IMR-90 (cell line): ENCODE results near the gene CCDC138. TPM values are rescaled to one million over a fixed set of nuclear protein-coding genes. Genes with fewer than 3 reads are reported as not detected.

Experiments used
- ATAC-seq: fragments of 200-7000 bp; cut with Tn5 transposase; 2 replicates; pipeline ENCODE4 v1.9.1; 2020; ENCODE audit warnings: low read depth, mild to moderate bottlenecking, moderate library complexity
- BruUV-seq: library from RNA; stranded (reverse); fragments of 400-500 nt; replicated peaks from 2 replicates; lab custom pipeline; 2021; lab: Mats Ljungman, UMichigan
- CTCF ChIA-PET: fragments of 300-600 bp; formaldehyde crosslinking; extraction: SDS; loops from one replicate; lab custom pipeline; 2021; ENCODE audit warnings: antibody characterized with exemption; lab: Yijun Ruan, JAX
- POLR2A ChIA-PET: fragments of 300-600 bp; sonication (Branson Sonifier 250); formaldehyde crosslinking; loops from one replicate; lab custom pipeline; 2022; ENCODE audit warnings: antibody characterized with exemption; ENCODE audit not compliant: unreplicated experiment; lab: Charles Lee
- DNase-seq: peaks from one replicate; pipeline ENCODE4 v3.0.0; 2013
- H2AFZ ChIP-seq: replicated peaks from 2 replicates; pipeline ENCODE3; 2013; ENCODE audit warnings: low read length, mild to moderate bottlenecking; ENCODE audit not compliant: poor library complexity
- H2AK5ac ChIP-seq: 2 replicates; pipeline ENCODE4 v1.6.1; 2013; ENCODE audit warnings: low read depth, low read length, inconsistent platforms
- H2AK9ac ChIP-seq: replicated peaks from 2 replicates; pipeline ENCODE3; 2013; ENCODE audit warnings: mild to moderate bottlenecking, low read depth, low read length, moderate library complexity; ENCODE audit not compliant: poor library complexity
- H2BK120ac ChIP-seq: 2 replicates; pipeline ENCODE4 v1.6.1; 2013; ENCODE audit warnings: low read depth, low read length, inconsistent platforms
- H2BK15ac ChIP-seq: 3 replicates; pipeline ENCODE4 v1.6.1; 2013; ENCODE audit warnings: low read depth, low read length, inconsistent platforms
- H2BK20ac ChIP-seq: 2 replicates; pipeline ENCODE4 v1.6.1; 2013; ENCODE audit warnings: low read depth, mild to moderate bottlenecking, inconsistent platforms, low read length, moderate library complexity
- H2BK5ac ChIP-seq: 2 replicates; pipeline ENCODE4 v1.6.1; 2013; ENCODE audit warnings: mild to moderate bottlenecking, low read depth, low read length, inconsistent platforms; ENCODE audit not compliant: poor library complexity, severe bottlenecking
- H3K14ac ChIP-seq: replicated peaks from 2 replicates; pipeline ENCODE4 v1.6.1; 2013; ENCODE audit warnings: low read depth, low read length, inconsistent platforms
- H3K18ac ChIP-seq: 2 replicates; pipeline ENCODE4 v1.6.1; 2013; ENCODE audit warnings: low read depth, low read length, control low read depth
- H3K23ac ChIP-seq: 2 replicates; pipeline ENCODE4 v1.6.1; 2013; ENCODE audit warnings: low read depth, low read length, inconsistent platforms
- H3K27ac ChIP-seq: 2 replicates; pipeline ENCODE4 v1.5.1; 2013; ENCODE audit warnings: mild to moderate bottlenecking, control low read depth, low read length; ENCODE audit not compliant: insufficient read depth
- H3K27me3 ChIP-seq: 2 replicates; pipeline ENCODE4 v1.6.1; 2013; ENCODE audit warnings: low read length; ENCODE audit not compliant: control insufficient read depth, insufficient read depth
- H3K36me3 ChIP-seq: 2 replicates; pipeline ENCODE4 v1.6.1; 2013; ENCODE audit warnings: low read length, mixed read lengths; ENCODE audit not compliant: control insufficient read depth, insufficient read depth
- H3K4ac ChIP-seq: 2 replicates; pipeline ENCODE4 v1.6.1; 2013; ENCODE audit warnings: low read depth, low read length, inconsistent platforms
- H3K4me1 ChIP-seq: 2 replicates; pipeline ENCODE4 v1.6.1; 2013; ENCODE audit warnings: low read length, mixed read lengths; ENCODE audit not compliant: control insufficient read depth, insufficient read depth
- H3K4me2 ChIP-seq: 2 replicates; pipeline ENCODE4 v1.6.1; 2013; ENCODE audit warnings: low read depth, mild to moderate bottlenecking, control low read depth, low read length, moderate library complexity
- H3K4me3 ChIP-seq: 2 replicates; pipeline ENCODE4 v1.5.1; 2013; ENCODE audit warnings: low read depth, mild to moderate bottlenecking, control low read depth, low read length, moderate library complexity; ENCODE audit not compliant: insufficient read depth
- H3K56ac ChIP-seq: 2 replicates; pipeline ENCODE4 v1.6.1; 2013; ENCODE audit warnings: low read length, inconsistent platforms; ENCODE audit not compliant: insufficient read depth; ENCODE audit errors: extremely low read depth
- H3K79me1 ChIP-seq, 2 experiments: 2 replicates each; pipeline ENCODE4 v1.6.1; 2013; ENCODE audit warnings: low read length in 2 of 2, inconsistent platforms in 1 of 2, low read depth in 1 of 2
- H3K9ac ChIP-seq: 2 replicates; pipeline ENCODE4 v1.6.1; 2013; ENCODE audit warnings: low read depth, low read length, control low read depth
- H3K9me1 ChIP-seq: 2 replicates; pipeline ENCODE4 v1.6.1; 2013; ENCODE audit warnings: low read length, inconsistent platforms; ENCODE audit not compliant: insufficient read depth
- H3K9me3 ChIP-seq: 2 replicates; pipeline ENCODE4 v1.6.1; 2013; ENCODE audit warnings: low read length; ENCODE audit not compliant: control insufficient read depth, insufficient read depth
- H4K20me1 ChIP-seq: 2 replicates; pipeline ENCODE4 v1.6.1; 2013; ENCODE audit warnings: low read length, inconsistent platforms; ENCODE audit not compliant: insufficient read depth
- H4K5ac ChIP-seq: 2 replicates; pipeline ENCODE4 v1.6.1; 2013; ENCODE audit warnings: mild to moderate bottlenecking, low read depth, low read length, control low read depth
- H4K8ac ChIP-seq, 2 experiments: 2 replicates each; pipeline ENCODE4 v1.6.1; 2013; ENCODE audit warnings: low read depth in 2 of 2, low read length in 2 of 2, control low read depth in 1 of 2, inconsistent platforms in 1 of 2
- H4K91ac ChIP-seq: 2 replicates; pipeline ENCODE4 v1.6.1; 2013; ENCODE audit warnings: low read depth, low read length, inconsistent platforms; ENCODE audit not compliant: insufficient read depth
- CHD1 ChIP-seq: IDR thresholded peaks from 2 replicates; pipeline ENCODE4 v1.6.1; 2012; ENCODE audit warnings: low read depth, low read length, improper control_type of control experiment
- ELK1 ChIP-seq: fragments of 150-350 bp; IDR thresholded peaks from 2 replicates; pipeline ENCODE4 v1.6.1; 2016; ENCODE audit warnings: low read depth, mild to moderate bottlenecking, low read length, moderate library complexity, borderline replicate concordance
- FOS ChIP-seq: fragments of 150-350 bp; IDR thresholded peaks from 2 replicates; pipeline ENCODE4 v1.6.1; 2016; ENCODE audit warnings: low read depth, low read length
- MAFK ChIP-seq: IDR thresholded peaks from 2 replicates; pipeline ENCODE4 v1.6.1; 2012; ENCODE audit warnings: low read depth, low read length, improper control_type of control experiment
- MXI1 ChIP-seq: IDR thresholded peaks from 2 replicates; pipeline ENCODE4 v1.6.1; 2012; ENCODE audit warnings: low read depth, mild to moderate bottlenecking, low read length, moderate library complexity, borderline replicate concordance
- NFE2L2 ChIP-seq: fragments of 150-350 bp; IDR thresholded peaks from 2 replicates; pipeline ENCODE4 v1.6.1; 2016; ENCODE audit warnings: low read depth, mild to moderate bottlenecking, low read length
- SMC3 ChIP-seq: fragments of 150-350 bp; IDR thresholded peaks from 2 replicates; pipeline ENCODE4 v1.6.1; 2016; ENCODE audit warnings: low read depth, mild to moderate bottlenecking, antibody characterized with exemption, low read length, moderate library complexity
- USF2 ChIP-seq: fragments of 150-350 bp; IDR thresholded peaks from 2 replicates; pipeline ENCODE4 v1.6.1; 2017; ENCODE audit warnings: mild to moderate bottlenecking, antibody characterized with exemption, low read length, low read depth
- WGBS, 2 experiments: methylation state at CpG; one replicate each; pipeline versions ENCODE4 v1.1.5 to v1.1.7; 2013; ENCODE audit warnings: missing lambda C conversion rate in 2 of 2; ENCODE audit not compliant: insufficient read length in 1 of 2; ENCODE audit errors: extremely low coverage in 2 of 2; 5-methylcytosine and 5-hydroxymethylcytosine counted together
- dilution Hi-C: fragments of 300-500 bp; cut with HindIII; formaldehyde crosslinking; loops from one replicate; pipeline ENCODE4 v1.14.3; 2018; ENCODE audit warnings: low sequenced_read_pairs; ENCODE audit not compliant: unreplicated experiment
- in situ Hi-C: fragments of 300-500 bp; cut with MboI; formaldehyde crosslinking; loops from 3 replicates; pipeline ENCODE4 v1.14.3; 2019; ENCODE audit warnings: low sequenced_read_pairs, inconsistent platforms, mixed read lengths
- intact Hi-C: fragments of 100-400 bp; cut with micrococcal nuclease; formaldehyde crosslinking; loops from 2 replicates; pipeline ENCODE4 v1.10.0; 2022
- polyA plus RNA-seq, 3 experiments: library from polyadenylated mRNA; depleted of rRNA; stranded (reverse); fragments of >200 nt; gene quantifications; 2 replicates each; pipeline ENCODE4 v1.2.3, GENCODE V29; 2012; ENCODE audit warnings: low replicate concordance in 1 of 3
- total RNA-seq: library from RNA; depleted of rRNA; stranded (reverse); fragments of >200 nt; gene quantifications from 2 replicates; pipeline ENCODE4 v1.2.3, GENCODE V29; 2012

Gene CCDC138
- total and polyA plus RNA-seq, 2 of the 4 experiments (the other 2 are of a cell fraction), result 1.5 to 2.9 TPM

GRCh38 chr2:108852375-108852774 is 65.8 kb downstream of the CCDC138 start:
- H3K23ac ChIP-seq, result no peak overlapping the region
- H4K91ac ChIP-seq, result no peak overlapping the region
- no peak overlapping the region for H3K56ac ChIP-seq
- dilution Hi-C loops (no loop called here), in situ Hi-C loops (no loop called here), intact Hi-C loops (no loop called here)
- no peak overlapping the region for H2BK120ac ChIP-seq
- H2BK20ac ChIP-seq, result no peak overlapping the region
- no TSS peak for BruUV-seq
- no peaks in the 10 kb centered on the region for H3K9me3 ChIP-seq
- no peaks in the 10 kb centered on the region for H4K20me1 ChIP-seq
- TF ChIP-seq ELK1 (no peak), MXI1 (no peak), USF2 (no peak), CHD1 (no peak), MAFK (no peak), FOS (no peak), NFE2L2 (no peak), SMC3 (no peak)
- no peak overlapping the region for H4K8ac ChIP-seq
- CTCF ChIA-PET, result no interaction called here
- H2AK5ac ChIP-seq, result no peak overlapping the region
- WGBS, 2 experiments, result 100% methylated on average over 1 of the region's 3 CpGs; no CpG with 5 or more reads in 1 of the 2 experiments
- no peak overlapping the region for H3K27ac ChIP-seq
- no peak overlapping the region for H2AK9ac ChIP-seq
- H3K79me1 ChIP-seq, result no peaks in the 10 kb centered on the region
- DNase-seq (no peak), ATAC-seq (no peak)
- no peaks in the 10 kb centered on the region; the same call in 1 of the 2 replicates for H3K36me3 ChIP-seq
- POLR2A ChIA-PET, result no interaction called here
- no peaks in the 10 kb centered on the region for H3K4me1 ChIP-seq
- H3K4me2 ChIP-seq, result no peak overlapping the region
- no peak overlapping the region for H3K14ac ChIP-seq
- H3K9me1 ChIP-seq, result 0 out of 2 replicates have a peak, but pooled peaks cover 2% of the 10 kb centered on the region
- H3K4me3 ChIP-seq, result no peak overlapping the region
- no peak overlapping the region for H3K18ac ChIP-seq
- no peak overlapping the region for H2AFZ ChIP-seq
- H2BK5ac ChIP-seq, result no peak overlapping the region
- no peaks in the 10 kb centered on the region for H3K27me3 ChIP-seq
- no peak overlapping the region for H3K4ac ChIP-seq
- no peak overlapping the region for H2BK15ac ChIP-seq
- H3K9ac ChIP-seq, result no peak overlapping the region
- no peak overlapping the region for H4K5ac ChIP-seq
